K562 (cell line): ENCODE measurements around the gene IRF2.

Experiments
- EGR1 ChIP-seq: fragments of 450-650 bp; conservative IDR thresholded peaks from 2 replicates; pipeline ENCODE4 v1.6.1; 2017; ENCODE audit warnings: mild to moderate bottlenecking
- POLR2A ChIP-seq: fragments of 450-650 bp; conservative IDR thresholded peaks from 2 replicates; pipeline ENCODE4 v1.6.1; 2016
- RBM22 ChIP-seq: fragments of 200-400 bp; formaldehyde crosslinking; IDR thresholded peaks from 2 replicates; pipeline ENCODE4 v1.6.1; 2018; ENCODE audit warnings: low read length, low read depth; ENCODE audit not compliant: poor library complexity, severe bottlenecking
- SIN3A ChIP-seq, 2 experiments: fragments of 150-350 bp in 1 of 2; IDR thresholded peaks; 2 replicates each; pipeline ENCODE4 v1.6.1; 2011 to 2016; ENCODE audit warnings: borderline replicate concordance in 2 of 2, low read depth in 2 of 2, low read length in 2 of 2, mild to moderate bottlenecking in 2 of 2, moderate library complexity in 2 of 2; ENCODE audit not compliant: control insufficient read depth in 1 of 2
- TAF1 ChIP-seq: IDR thresholded peaks from 2 replicates; pipeline ENCODE4 v1.6.1; 2011; ENCODE audit warnings: mild to moderate bottlenecking, low read length, moderate library complexity; ENCODE audit not compliant: insufficient read depth, control insufficient read depth, severe bottlenecking; ENCODE audit errors: extremely low read depth

DNA sequence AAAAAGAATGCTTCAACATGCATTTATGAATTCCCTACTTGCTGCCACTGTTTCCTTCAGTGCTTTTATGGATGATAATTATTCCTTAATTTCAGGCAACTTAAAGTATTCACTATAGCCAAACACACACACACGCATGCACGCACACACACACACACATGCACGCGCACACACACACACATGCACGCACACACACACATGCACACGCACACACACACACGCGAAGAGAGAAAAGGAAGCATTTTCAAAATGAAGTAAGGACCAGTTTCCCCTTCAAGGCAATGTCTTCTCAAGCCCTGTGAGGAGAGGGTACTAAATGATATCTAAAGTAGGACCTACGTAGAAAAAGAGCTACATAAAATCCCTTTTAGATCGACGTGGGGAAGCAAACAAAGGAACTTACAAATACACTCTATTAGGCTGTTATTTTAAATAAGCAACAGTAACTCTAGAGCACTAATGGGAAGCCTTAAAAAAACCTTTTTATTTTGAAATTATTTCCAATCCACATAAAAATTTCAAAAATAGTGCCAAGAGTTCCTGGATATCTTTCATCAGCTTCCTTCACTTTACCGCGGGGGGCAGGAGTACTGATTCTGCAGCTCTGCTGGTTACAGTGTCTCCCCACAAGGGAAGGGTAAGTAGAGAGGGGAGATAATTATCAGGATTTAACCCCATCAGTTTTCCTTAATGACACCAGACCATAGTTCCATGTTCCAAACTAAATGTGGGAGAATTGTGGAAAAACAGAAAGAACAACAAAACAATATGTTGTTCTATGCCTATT, 13.7 kb downstream of the IRF2 start:
- TF ChIP-seq EGR1 (no peak), TAF1 (no peak), SIN3A (IDR thresholded peaks at IDR 0.05; ENCODE audit: borderline replicate concordance in 2 of 2, control insufficient read depth in 1 of 2, low read depth in 2 of 2, low read length in 2 of 2) (no peak), POLR2A (no peak), RBM22 (no peak)
